Common myeloid progenitor, CD34-positive (primary cell): ENCODE data around the gene TOMT.
A peak's percentile ranks its signal among the peaks of the same experiment; 100 is the strongest.

Source experiments
- CTCF ChIA-PET: fragments of 350-600 bp; sonication (Branson Sonifier 250); formaldehyde crosslinking; loops from one replicate; lab custom pipeline; 2021; ENCODE audit warnings: antibody characterized with exemption; lab: Charles Lee
- POLR2A ChIA-PET: fragments of 350-600 bp; sonication (Branson Sonifier 250); formaldehyde crosslinking; loops from one replicate; lab custom pipeline; 2021; ENCODE audit warnings: antibody characterized with exemption; lab: Charles Lee
- DNase-seq, 3 donors: peaks; one replicate each; pipeline versions ENCODE4 v3.0.0 to v3.0.0-alpha.2; 2013
- H3K27ac ChIP-seq, 2 experiments: 1 replicate in 1 of 2; 2 replicates in 1 of 2; pipeline ENCODE4 v1.7.0; 2013; ENCODE audit warnings: inconsistent platforms in 2 of 2, low read length in 2 of 2, mild to moderate bottlenecking in 2 of 2, low read depth in 1 of 2, moderate library complexity in 1 of 2; ENCODE audit not compliant: severe bottlenecking in 2 of 2, insufficient read depth in 1 of 2, poor library complexity in 1 of 2
- H3K27me3 ChIP-seq, 5 experiments: replicated peaks in 2 of 5; 1 replicate in 3 of 5; 2 replicates in 2 of 5; pipeline versions ENCODE4 v1.6.1 to v1.7.0; 2013; ENCODE audit warnings: low read length in 4 of 5, mild to moderate bottlenecking in 2 of 5, moderate library complexity in 2 of 5, inconsistent platforms in 1 of 5; ENCODE audit not compliant: insufficient read depth in 5 of 5, control insufficient read depth in 4 of 5
- H3K36me3 ChIP-seq, 4 experiments: 1 replicate in 2 of 4; 2 replicates in 2 of 4; pipeline versions ENCODE4 v1.6.1 to v1.7.0; 2013; ENCODE audit warnings: low read length in 3 of 4, control low read depth in 1 of 4, mild to moderate bottlenecking in 1 of 4; ENCODE audit not compliant: control insufficient read depth in 4 of 4, insufficient read depth in 4 of 4
- H3K4me1 ChIP-seq, 4 experiments: 1 replicate in 3 of 4; 2 replicates in 1 of 4; pipeline versions ENCODE4 v1.6.1 to v1.7.1; 2013; ENCODE audit warnings: low read length in 3 of 4, mild to moderate bottlenecking in 3 of 4, control low read depth in 1 of 4, inconsistent platforms in 1 of 4, moderate library complexity in 1 of 4; ENCODE audit not compliant: control insufficient read depth in 4 of 4, insufficient read depth in 4 of 4; ENCODE audit errors: control extremely low read depth in 1 of 4
- H3K4me3 ChIP-seq, 7 experiments: 1 replicate in 4 of 7; 2 replicates in 3 of 7; pipeline versions ENCODE4 v1.5.1 to v1.7.0; 2013; ENCODE audit warnings: mild to moderate bottlenecking in 7 of 7, low read length in 6 of 7, moderate library complexity in 6 of 7, inconsistent platforms in 2 of 7, low read depth in 2 of 7, control low read depth in 1 of 7; ENCODE audit not compliant: insufficient read depth in 4 of 7, control insufficient read depth in 1 of 7; ENCODE audit errors: extremely low read depth in 1 of 7
- H3K9me3 ChIP-seq, 5 experiments: 1 replicate in 4 of 5; 2 replicates in 1 of 5; pipeline versions ENCODE4 v1.6.1 to v1.7.1; 2013; ENCODE audit warnings: low read length in 4 of 5, mild to moderate bottlenecking in 2 of 5, inconsistent platforms in 1 of 5, low read depth in 1 of 5, moderate library complexity in 1 of 5; ENCODE audit not compliant: control insufficient read depth in 4 of 5, insufficient read depth in 2 of 5; ENCODE audit errors: control extremely low read depth in 1 of 5
- WGBS: methylation state at CpG from one replicate; pipeline ENCODE4 v1.1.5; 2013; ENCODE audit not compliant: insufficient coverage; 5-methylcytosine and 5-hydroxymethylcytosine counted together

The TOMT gene

GRCh38 chr11:72111300-72112142 lies 5.8 kb downstream of the TOMT start:
- peak overlapping the region; percentile 97 to 99 for H3K27ac ChIP-seq
- ChIA-PET CTCF (interaction anchor here (1.1 to 3.2 kb wide), 8 partner anchors 10 to 85 kb away, joined by 3 to 13 read pairs (median 6); no protein-coding TSS in a partner anchor), POLR2A (interaction anchor here (0.8 to 1.9 kb wide), 4 partner anchors 10 to 155 kb away, joined by 3 to 14 read pairs (median 4); no protein-coding TSS in a partner anchor)
- H3K36me3 ChIP-seq = peaks cover 0 to 26% (median 8%) of the 10 kb centered on the region in 4 experiments
- 18% methylated on average over 7 of the region's 10 CpGs for WGBS
- DNase-seq = peak in 2 of 3 donors; percentile 55 to 65
- peak overlapping the region; percentile 64 to 92 (median 78) for H3K4me3 ChIP-seq
- H3K27me3 ChIP-seq = no peaks in the 10 kb centered on the region
- H3K9me3 ChIP-seq = no peaks in the 10 kb centered on the region
- peaks cover 13 to 18% (median 16%) of the 10 kb centered on the region in 4 experiments for H3K4me1 ChIP-seq

GRCh38 chr11:72112143-72112977 lies 6.6 kb downstream of the TOMT start, which contains the start of gene ANAPC15:
ANAPC15 (minus strand) TSS chr11:72112695; CDS start chr11:72111276, 1,419 bp downstream.
- peak; percentile 100 for DNase-seq
- 0% methylated on average over 47 of the region's 49 CpGs for WGBS
- POLR2A ChIA-PET = interaction anchor here (0.6 to 1.9 kb wide), 4 partner anchors 12 to 155 kb away, joined by 3 to 14 read pairs (median 4); no protein-coding TSS in a partner anchor
- H3K9me3 ChIP-seq = no peaks in the 10 kb centered on the region
- CTCF ChIA-PET = interaction anchor here (1.1 to 3.2 kb wide), 8 partner anchors 11 to 83 kb away, joined by 3 to 13 read pairs (median 4); no protein-coding TSS in a partner anchor
- H3K4me1 ChIP-seq = peaks cover 13 to 18% (median 16%) of the 10 kb centered on the region in 4 experiments
- H3K27ac ChIP-seq = peak within 1 kb of the TSS; percentile 97 to 99
- H3K27me3 ChIP-seq = no peaks in the 10 kb centered on the region
- H3K36me3 ChIP-seq = peaks cover 0 to 26% (median 8%) of the 10 kb centered on the region in 4 experiments
- H3K4me3 ChIP-seq = peak within 1 kb of the TSS; percentile 64 to 92 (median 78)

- DNase-seq = no peak
- 57% methylated on average over 7 of the region's 9 CpGs for WGBS
- H3K4me1 ChIP-seq = peaks cover 13 to 18% (median 16%) of the 10 kb centered on the region in 4 experiments
Observed at GRCh38 chr11:72112978-72113808, 7.5 kb downstream of the TOMT start.

GRCh38 chr11:72114570-72114969 lies 8.8 kb downstream of the TOMT start:
- no peak overlapping the region for H3K27ac ChIP-seq
- no peaks in the 10 kb centered on the region for H3K27me3 ChIP-seq
- H3K4me3 ChIP-seq = no peak overlapping the region
- DNase-seq = no peak
- ChIA-PET POLR2A (no interaction called here), CTCF (interaction anchor here (2.3 kb wide), 1 partner anchor 30 kb away, joined by 7 read pairs; no protein-coding TSS in a partner anchor)
- peaks cover 13 to 27% (median 17%) of the 10 kb centered on the region in 4 experiments for H3K4me1 ChIP-seq
- peaks cover 0 to 7% (median 1%) of the 10 kb centered on the region in 4 experiments for H3K36me3 ChIP-seq
- WGBS = 100% methylated on average over 1 of the region's 1 CpG
- H3K9me3 ChIP-seq = no peaks in the 10 kb centered on the region

More at GRCh38 chr11:72112978-72113808, 7.5 kb downstream of the TOMT start:
- H3K27me3 ChIP-seq = no peaks in the 10 kb centered on the region
- H3K4me3 ChIP-seq = peak overlapping the region; percentile 64 to 92 (median 78)
- POLR2A ChIA-PET = interaction anchor here (0.6 to 1.9 kb wide), 2 partner anchors 12 to 14 kb away, joined by 3 to 14 read pairs; no protein-coding TSS in a partner anchor
- CTCF ChIA-PET = interaction anchor here (1.1 to 3.2 kb wide), 7 partner anchors 12 to 84 kb away, joined by 3 to 13 read pairs (median 4); no protein-coding TSS in a partner anchor
- H3K9me3 ChIP-seq = no peaks in the 10 kb centered on the region
- H3K27ac ChIP-seq = peak overlapping the region; percentile 97 to 99
- peaks cover 0 to 18% (median 6%) of the 10 kb centered on the region in 4 experiments for H3K36me3 ChIP-seq

- Histone ChIP-seq H3K4me1 (peaks cover 13 to 25% (median 15%) of the 10 kb centered on the region in 4 experiments), H3K36me3 (no peaks in the 10 kb centered on the region), H3K9me3 (no peaks in the 10 kb centered on the region), H3K27me3 (no peaks in the 10 kb centered on the region), H3K27ac (no peak overlapping the region), H3K4me3 (no peak overlapping the region)
- no peak for DNase-seq
- ChIA-PET POLR2A (no interaction called here), CTCF (interaction anchor here (2.3 kb wide), 1 partner anchor 28 kb away, joined by 7 read pairs; no protein-coding TSS in a partner anchor)
- 100% methylated on average over 6 of the region's 6 CpGs for WGBS
Observed at GRCh38 chr11:72116019-72116755, 10.5 kb downstream of the TOMT start.
